HL-60 (cell line): ENCODE results near the gene SIX4.

ENCODE experiments used
- DNase-seq, 2 experiments: peaks; one replicate each; pipeline ENCODE4 v3.0.0-alpha.2; 2010 to 2020; ENCODE audit warnings: low read depth in 1 of 2, low spot score in 1 of 2
- H3K27ac ChIP-seq: fragments of 250-450 bp; sonication (Bioruptor Pico); replicated peaks from 2 replicates; pipeline ENCODE4 v1.5.1; 2020; ENCODE audit warnings: mild to moderate bottlenecking, moderate library complexity
- H3K27me3 ChIP-seq: fragments of 250-450 bp; sonication (Bioruptor Pico); 2 replicates; pipeline ENCODE4 v1.5.1; 2021; ENCODE audit warnings: mild to moderate bottlenecking, moderate library complexity; ENCODE audit not compliant: insufficient read depth, poor library complexity, severe bottlenecking
- H3K4me3 ChIP-seq: replicated peaks from 2 replicates; pipeline ENCODE4 v1.5.1; 2011; ENCODE audit warnings: mild to moderate bottlenecking, control low read depth, low read length; ENCODE audit not compliant: insufficient read depth
- GABPA ChIP-seq: IDR thresholded peaks from 2 replicates; pipeline ENCODE4 v1.6.1; 2012; ENCODE audit warnings: low read depth
- POLR2AphosphoS5 ChIP-seq: IDR thresholded peaks from 2 replicates; pipeline ENCODE4 v1.6.1; 2012; ENCODE audit warnings: low read depth
- REST ChIP-seq: IDR thresholded peaks from 2 replicates; pipeline ENCODE4 v1.6.1; 2012; ENCODE audit warnings: low read depth; ENCODE audit not compliant: insufficient replicate concordance
- SPI1 ChIP-seq: IDR thresholded peaks from 2 replicates; pipeline ENCODE4 v1.6.1; 2012; ENCODE audit warnings: low read depth, mild to moderate bottlenecking, borderline replicate concordance
- TF ChIP-seq, protein P1 (sequence below): IDR thresholded peaks from one replicate; pipeline ENCODE4 v1.5.1; 2011; ENCODE audit warnings: low read length, control low read depth, inconsistent platforms; ENCODE audit not compliant: insufficient read depth

Gene SIX4

DNA sequence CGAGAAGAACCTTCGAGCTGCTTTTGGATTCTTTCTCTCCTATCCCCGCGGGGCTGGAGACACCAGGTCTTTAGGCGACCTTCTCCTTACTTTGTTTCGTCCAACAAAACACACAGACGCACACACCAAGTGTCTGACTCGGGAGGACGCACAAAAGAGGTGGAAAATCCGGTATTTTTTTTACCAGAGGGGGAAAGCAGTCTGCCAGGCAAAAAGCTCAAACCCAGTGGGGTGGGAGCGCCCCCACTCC is 2.1 kb downstream of the SIX4 start:
- H3K4me3 ChIP-seq = peak overlapping the region; percentile 74
- no peak for TF ChIP-seq REST
- TF ChIP-seq, protein P1, sequence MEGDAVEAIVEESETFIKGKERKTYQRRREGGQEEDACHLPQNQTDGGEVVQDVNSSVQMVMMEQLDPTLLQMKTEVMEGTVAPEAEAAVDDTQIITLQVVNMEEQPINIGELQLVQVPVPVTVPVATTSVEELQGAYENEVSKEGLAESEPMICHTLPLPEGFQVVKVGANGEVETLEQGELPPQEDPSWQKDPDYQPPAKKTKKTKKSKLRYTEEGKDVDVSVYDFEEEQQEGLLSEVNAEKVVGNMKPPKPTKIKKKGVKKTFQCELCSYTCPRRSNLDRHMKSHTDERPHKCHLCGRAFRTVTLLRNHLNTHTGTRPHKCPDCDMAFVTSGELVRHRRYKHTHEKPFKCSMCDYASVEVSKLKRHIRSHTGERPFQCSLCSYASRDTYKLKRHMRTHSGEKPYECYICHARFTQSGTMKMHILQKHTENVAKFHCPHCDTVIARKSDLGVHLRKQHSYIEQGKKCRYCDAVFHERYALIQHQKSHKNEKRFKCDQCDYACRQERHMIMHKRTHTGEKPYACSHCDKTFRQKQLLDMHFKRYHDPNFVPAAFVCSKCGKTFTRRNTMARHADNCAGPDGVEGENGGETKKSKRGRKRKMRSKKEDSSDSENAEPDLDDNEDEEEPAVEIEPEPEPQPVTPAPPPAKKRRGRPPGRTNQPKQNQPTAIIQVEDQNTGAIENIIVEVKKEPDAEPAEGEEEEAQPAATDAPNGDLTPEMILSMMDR = no peak
- TF ChIP-seq POLR2AphosphoS5 = no peak
- TF ChIP-seq GABPA = no peak
- no peak for TF ChIP-seq SPI1
- H3K27me3 ChIP-seq = peaks cover 63% of the 10 kb centered on the region
- no peak overlapping the region for H3K27ac ChIP-seq
- DNase-seq = no peak

GRCh38 chr14:60721326-60722106 is 2.6 kb downstream of the SIX4 start:
- Histone ChIP-seq H3K27me3 (peaks cover 63% of the 10 kb centered on the region), H3K4me3 (peak overlapping the region; percentile 74), H3K27ac (no peak overlapping the region)
- peak in 1 of 2 experiments; percentile 25 for DNase-seq
- TF ChIP-seq REST (no peak), GABPA (no peak), SPI1 (no peak)
- TF ChIP-seq, protein P1 = peak; percentile 11

DNA sequence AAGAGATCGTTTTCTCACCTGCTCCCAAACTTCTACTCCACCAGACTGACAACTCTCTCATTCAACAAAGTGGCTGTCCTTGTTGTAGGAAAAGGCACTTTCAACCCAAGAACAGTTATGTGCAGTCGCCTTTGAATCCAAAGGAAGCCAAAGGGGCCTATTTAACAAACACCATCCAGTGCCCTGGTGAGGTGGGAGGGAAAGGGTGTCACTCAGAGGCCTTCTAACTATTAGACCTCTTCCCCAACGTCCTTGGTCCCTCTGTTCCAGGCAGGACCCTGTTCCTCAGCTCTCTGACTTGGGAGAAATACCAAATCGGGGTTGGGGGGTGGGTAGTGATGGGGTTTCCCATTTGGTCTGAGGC is 3.2 kb downstream of the SIX4 start:
- H3K4me3 ChIP-seq = no peak overlapping the region
- TF ChIP-seq REST (no peak), GABPA (no peak), POLR2AphosphoS5 (no peak), SPI1 (no peak)
- TF ChIP-seq, protein P1 = no peak
- DNase-seq = no peak
- no peak overlapping the region for H3K27ac ChIP-seq
- peaks cover 63% of the 10 kb centered on the region for H3K27me3 ChIP-seq
